Activated CD4-positive, alpha-beta T cell treated with anti-CD3 and anti-CD28 coated beads, Interleukin-2, amount 10 ng/mL, durations not matched to agents 24 days and 14 days (primary cell): Measurements from ENCODE around the gene TBX4. TPM values are rescaled to one million over a fixed set of nuclear protein-coding genes. Genes with fewer than 3 reads are reported as not detected.
"Not testable (repeated sequence)": the region's sequence is repeated elsewhere in the genome, so short reads cannot be mapped to it uniquely, and the experiment has no call there.

Experiments
- DNase-seq: peaks from one replicate; pipeline ENCODE4 v3.0.0; 2022
- H3K27ac Mint-ChIP-seq: one replicate; pipeline ENCODE4 v1.8.0; 2022; ENCODE audit warnings: mild to moderate bottlenecking, mixed read lengths
- H3K27me3 Mint-ChIP-seq: one replicate; pipeline ENCODE4 v1.8.0; 2022; ENCODE audit warnings: mixed read lengths
- H3K36me3 Mint-ChIP-seq: one replicate; pipeline ENCODE4 v1.8.0; 2022; ENCODE audit warnings: low read depth, mild to moderate bottlenecking, mixed read lengths
- H3K4me1 Mint-ChIP-seq: one replicate; pipeline ENCODE4 v1.8.0; 2021; ENCODE audit warnings: mixed read lengths
- H3K4me3 Mint-ChIP-seq: one replicate; pipeline ENCODE4 v1.8.0; 2022; ENCODE audit warnings: mild to moderate bottlenecking, moderate library complexity, mixed read lengths
- H3K9me3 Mint-ChIP-seq: one replicate; pipeline ENCODE4 v1.8.0; 2021; ENCODE audit warnings: mixed read lengths
- intact Hi-C: fragments of 100-400 bp; cut with micrococcal nuclease; formaldehyde crosslinking; loops from one replicate; pipeline ENCODE4 v1.15.1; 2023
- total RNA-seq: library from RNA; stranded (reverse); gene quantifications from 2 replicates; pipeline ENCODE4 v1.2.3, GENCODE V29; 2022

The TBX4 gene
- total RNA-seq, 1 donor from 2014 or later: not detected

- Mint-ChIP-seq H3K4me3 (no peak overlapping the region), H3K27me3 (peaks cover 39% of the 10 kb centered on the region), H3K4me1 (no peaks in the 10 kb centered on the region), H3K36me3 (no peaks in the 10 kb centered on the region), H3K27ac (no peak overlapping the region), H3K9me3 (peaks cover 3% of the 10 kb centered on the region)
- DNase-seq: no peak
- intact Hi-C loops: no loop called here
Observed at GRCh38 chr17:61431594-61432311, 20.5 kb upstream of the TBX4 start.

- Mint-ChIP-seq H3K4me1 (no peaks in the 10 kb centered on the region), H3K27me3 (peaks cover 47% of the 10 kb centered on the region), H3K4me3 (no peak overlapping the region), H3K36me3 (no peaks in the 10 kb centered on the region), H3K27ac (no peak overlapping the region), H3K9me3 (peaks cover 12% of the 10 kb centered on the region)
- intact Hi-C loops: no loop called here
- no peak for DNase-seq
Observed at GRCh38 chr17:61436273-61436672, 15.9 kb upstream of the TBX4 start.

- Mint-ChIP-seq H3K4me3 (no peak overlapping the region), H3K36me3 (no peaks in the 10 kb centered on the region), H3K27me3 (peaks cover 49% of the 10 kb centered on the region), H3K27ac (no peak overlapping the region), H3K4me1 (no peaks in the 10 kb centered on the region), H3K9me3 (peaks cover 12% of the 10 kb centered on the region)
- intact Hi-C loops: no loop called here
- no peak for DNase-seq
Observed at GRCh38 chr17:61436995-61437704, 15.1 kb upstream of the TBX4 start.

- no peak overlapping the region for H3K27ac Mint-ChIP-seq
- no peak overlapping the region for H3K4me3 Mint-ChIP-seq
- no peak for DNase-seq
- peaks cover 40% of the 10 kb centered on the region for H3K27me3 Mint-ChIP-seq
- intact Hi-C loops: no loop called here
- H3K9me3 Mint-ChIP-seq: peaks cover 12% of the 10 kb centered on the region
- no peaks in the 10 kb centered on the region for H3K36me3 Mint-ChIP-seq
- no peaks in the 10 kb centered on the region for H3K4me1 Mint-ChIP-seq
Observed at GRCh38 chr17:61440697-61441096, 11.5 kb upstream of the TBX4 start.

GRCh38 chr17:61441507-61441906, 10.7 kb upstream of the TBX4 start:
- H3K4me1 Mint-ChIP-seq, H3K27ac Mint-ChIP-seq, DNase-seq, H3K36me3 Mint-ChIP-seq, H3K4me3 Mint-ChIP-seq, intact Hi-C loops: not testable (repeated sequence)
- Mint-ChIP-seq H3K9me3 (peaks cover 12% of the 10 kb centered on the region), H3K27me3 (peaks cover 39% of the 10 kb centered on the region)

- H3K36me3 Mint-ChIP-seq: no peaks in the 10 kb centered on the region
- H3K27ac Mint-ChIP-seq: no peak overlapping the region
- intact Hi-C loops: no loop called here
- peaks cover 42% of the 10 kb centered on the region for H3K27me3 Mint-ChIP-seq
- H3K4me3 Mint-ChIP-seq: no peak overlapping the region
- DNase-seq: no peak
- H3K4me1 Mint-ChIP-seq: no peaks in the 10 kb centered on the region
- peaks cover 8% of the 10 kb centered on the region for H3K9me3 Mint-ChIP-seq
Observed at GRCh38 chr17:61442136-61442775, 10.0 kb upstream of the TBX4 start.

GRCh38 chr17:61442878-61443474, 9.2 kb upstream of the TBX4 start:
- intact Hi-C loops: no loop called here
- H3K27me3 Mint-ChIP-seq: peaks cover 44% of the 10 kb centered on the region

GRCh38 chr17:61443475-61443882, 8.7 kb upstream of the TBX4 start:
- peaks cover 4% of the 10 kb centered on the region for H3K9me3 Mint-ChIP-seq
- no peaks in the 10 kb centered on the region for H3K4me1 Mint-ChIP-seq
- peaks cover 45% of the 10 kb centered on the region for H3K27me3 Mint-ChIP-seq
- no peaks in the 10 kb centered on the region for H3K36me3 Mint-ChIP-seq
- H3K27ac Mint-ChIP-seq: no peak overlapping the region
- H3K4me3 Mint-ChIP-seq: no peak overlapping the region
- no peak for DNase-seq
- intact Hi-C loops: no loop called here

More at GRCh38 chr17:61442878-61443474, 9.2 kb upstream of the TBX4 start:
- no peak overlapping the region for H3K27ac Mint-ChIP-seq
- H3K4me3 Mint-ChIP-seq: no peak overlapping the region
- DNase-seq: no peak
- no peaks in the 10 kb centered on the region for H3K36me3 Mint-ChIP-seq
- H3K9me3 Mint-ChIP-seq: peaks cover 4% of the 10 kb centered on the region
- H3K4me1 Mint-ChIP-seq: no peaks in the 10 kb centered on the region

GRCh38 chr17:61444075-61444474, 8.1 kb upstream of the TBX4 start:
- intact Hi-C loops: no loop called here
- no peak for DNase-seq
- H3K36me3 Mint-ChIP-seq: no peaks in the 10 kb centered on the region
- H3K27ac Mint-ChIP-seq: no peak overlapping the region
- peaks cover 2% of the 10 kb centered on the region for H3K9me3 Mint-ChIP-seq
- H3K4me1 Mint-ChIP-seq: no peaks in the 10 kb centered on the region
- no peak overlapping the region for H3K4me3 Mint-ChIP-seq
- H3K27me3 Mint-ChIP-seq: peaks cover 47% of the 10 kb centered on the region

GRCh38 chr17:61444831-61445230, 7.4 kb upstream of the TBX4 start:
- no peak overlapping the region for H3K27ac Mint-ChIP-seq
- H3K4me3 Mint-ChIP-seq: no peak overlapping the region
- intact Hi-C loops: no loop called here
- no peaks in the 10 kb centered on the region for H3K4me1 Mint-ChIP-seq
- H3K27me3 Mint-ChIP-seq: peaks cover 50% of the 10 kb centered on the region
- no peak for DNase-seq
- H3K9me3 Mint-ChIP-seq: no peaks in the 10 kb centered on the region
- no peaks in the 10 kb centered on the region for H3K36me3 Mint-ChIP-seq

GRCh38 chr17:61447358-61447757, 4.9 kb upstream of the TBX4 start:
- H3K9me3 Mint-ChIP-seq: no peaks in the 10 kb centered on the region
- no peak for DNase-seq
- no peaks in the 10 kb centered on the region for H3K36me3 Mint-ChIP-seq
- H3K4me1 Mint-ChIP-seq: no peaks in the 10 kb centered on the region
- peaks cover 53% of the 10 kb centered on the region for H3K27me3 Mint-ChIP-seq
- H3K4me3 Mint-ChIP-seq: no peak overlapping the region
- intact Hi-C loops: no loop called here
- no peak overlapping the region for H3K27ac Mint-ChIP-seq

- intact Hi-C loops: no loop called here
- Mint-ChIP-seq H3K36me3 (no peaks in the 10 kb centered on the region), H3K4me3 (no peak overlapping the region), H3K27me3 (peaks cover 60% of the 10 kb centered on the region), H3K9me3 (no peaks in the 10 kb centered on the region), H3K27ac (no peak overlapping the region), H3K4me1 (no peaks in the 10 kb centered on the region)
- DNase-seq: no peak
Observed at GRCh38 chr17:61448042-61448441, 4.2 kb upstream of the TBX4 start.

GRCh38 chr17:61449140-61449539, 3.1 kb upstream of the TBX4 start:
- H3K27me3 Mint-ChIP-seq: peaks cover 70% of the 10 kb centered on the region
- DNase-seq, H3K4me1 Mint-ChIP-seq, H3K4me3 Mint-ChIP-seq, H3K9me3 Mint-ChIP-seq, H3K36me3 Mint-ChIP-seq, H3K27ac Mint-ChIP-seq, intact Hi-C loops: not testable (repeated sequence)
